Activated CD8-positive, alpha-beta T cell treated with anti-CD3 and anti-CD28 coated beads, Interleukin-2, amount 10 ng/mL, durations not matched to agents 7 days and 5 days (primary cell): ENCODE results near the gene HNRNPM. TPM values are rescaled to one million over a fixed set of nuclear protein-coding genes. Genes with fewer than 3 reads are reported as not detected.
A peak's percentile ranks its signal among the peaks of the same experiment; 100 is the strongest.
"Not testable (repeated sequence)": the region's sequence is repeated elsewhere in the genome, so short reads cannot be mapped to it uniquely, and the experiment has no call there.

Experiments used
- ATAC-seq: fragments of 150-1000 bp; cut with Tn5 transposase; one replicate; pipeline ENCODE4 v1.10.0; 2021; ENCODE audit warnings: moderate library complexity
- CTCF ChIA-PET: fragments of 350-600 bp; sonication (Branson Sonifier 250); formaldehyde crosslinking; loops from one replicate; lab custom pipeline; 2021; ENCODE audit warnings: antibody characterized with exemption; lab: Charles Lee
- POLR2A ChIA-PET: fragments of 350-600 bp; sonication (Branson Sonifier 250); formaldehyde crosslinking; loops from one replicate; lab custom pipeline; 2021; ENCODE audit warnings: antibody characterized with exemption; lab: Charles Lee
- DNase-seq: peaks from one replicate; pipeline ENCODE4 v3.0.0-alpha.2; 2020
- H3K27ac Mint-ChIP-seq: one replicate; pipeline ENCODE4 v1.8.0; 2021; ENCODE audit warnings: mild to moderate bottlenecking, mixed read lengths
- H3K27me3 Mint-ChIP-seq: one replicate; pipeline ENCODE4 v1.8.0; 2021; ENCODE audit warnings: low read depth, mixed read lengths
- H3K36me3 Mint-ChIP-seq: one replicate; pipeline ENCODE4 v1.8.0; 2021; ENCODE audit warnings: low read depth, mixed read lengths
- H3K4me1 Mint-ChIP-seq: one replicate; pipeline ENCODE4 v1.8.0; 2021; ENCODE audit warnings: low read depth, mixed read lengths
- H3K4me3 Mint-ChIP-seq: one replicate; pipeline ENCODE4 v1.8.0; 2021; ENCODE audit warnings: mild to moderate bottlenecking, mixed read lengths
- H3K9me3 Mint-ChIP-seq: one replicate; pipeline ENCODE4 v1.8.0; 2022; ENCODE audit warnings: mixed read lengths; ENCODE audit not compliant: insufficient read depth
- total RNA-seq, 2 experiments: library from RNA; stranded (reverse); gene quantifications; one replicate each; pipeline ENCODE4 v1.2.3, GENCODE V29; 2021

Gene HNRNPM
- total RNA-seq, 2 experiments from 2014 or later = 283 to 291 TPM

DNA sequence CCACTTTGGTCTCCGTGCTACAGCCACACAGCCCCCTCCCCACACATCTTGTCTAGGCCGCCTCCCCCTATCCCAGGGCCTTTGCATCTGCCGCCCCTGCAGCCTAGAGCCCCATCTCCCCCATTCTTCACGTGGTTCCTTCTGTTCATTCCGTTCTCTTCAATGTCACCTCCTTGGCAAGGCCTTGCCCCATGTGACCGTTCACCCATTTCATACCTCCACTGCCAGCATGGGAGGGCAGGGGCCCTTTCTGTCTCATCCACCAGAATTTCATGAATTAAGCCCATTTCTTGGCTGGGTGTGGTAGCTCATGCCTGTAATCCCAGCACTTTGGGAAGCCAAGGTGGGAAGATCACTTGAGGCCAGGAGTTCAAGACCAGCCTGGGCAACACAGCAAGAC is 15.7 kb upstream of the HNRNPM start:
- Mint-ChIP-seq H3K27me3 (no peaks in the 10 kb centered on the region), H3K4me3 (no peak overlapping the region), H3K9me3 (no peaks in the 10 kb centered on the region), H3K27ac (no peak overlapping the region), H3K4me1 (no peaks in the 10 kb centered on the region), H3K36me3 (no peaks in the 10 kb centered on the region)
- ChIA-PET CTCF (no interaction called here), POLR2A (no interaction called here)
- DNase-seq = no peak
- ATAC-seq = no peak

DNA sequence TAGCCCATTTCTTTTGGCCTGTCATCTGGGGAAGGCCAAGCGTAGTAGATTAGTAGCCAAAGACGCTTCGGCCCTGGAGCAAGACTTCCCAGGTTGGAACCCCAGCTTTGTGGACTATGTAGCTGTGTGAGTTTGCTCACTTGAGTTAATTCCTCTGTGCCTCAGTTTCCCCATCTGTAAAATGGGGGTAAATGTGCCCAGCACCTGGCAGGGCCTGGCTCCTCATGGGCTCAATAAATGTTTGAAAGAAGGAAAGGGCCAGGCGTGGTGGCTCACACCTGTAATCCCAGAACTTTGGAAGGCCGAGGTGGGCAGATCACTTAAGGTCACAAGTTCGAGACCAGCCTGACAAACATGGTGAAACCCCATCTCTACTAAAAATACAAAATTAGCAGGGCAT is 14.9 kb upstream of the HNRNPM start:
- H3K4me1 Mint-ChIP-seq = no peaks in the 10 kb centered on the region
- ATAC-seq = no peak
- no peak overlapping the region for H3K4me3 Mint-ChIP-seq
- no peaks in the 10 kb centered on the region for H3K27me3 Mint-ChIP-seq
- POLR2A ChIA-PET = no interaction called here
- no peaks in the 10 kb centered on the region for H3K9me3 Mint-ChIP-seq
- no peak for DNase-seq
- CTCF ChIA-PET = no interaction called here
- no peaks in the 10 kb centered on the region for H3K36me3 Mint-ChIP-seq
- H3K27ac Mint-ChIP-seq = no peak overlapping the region

DNA sequence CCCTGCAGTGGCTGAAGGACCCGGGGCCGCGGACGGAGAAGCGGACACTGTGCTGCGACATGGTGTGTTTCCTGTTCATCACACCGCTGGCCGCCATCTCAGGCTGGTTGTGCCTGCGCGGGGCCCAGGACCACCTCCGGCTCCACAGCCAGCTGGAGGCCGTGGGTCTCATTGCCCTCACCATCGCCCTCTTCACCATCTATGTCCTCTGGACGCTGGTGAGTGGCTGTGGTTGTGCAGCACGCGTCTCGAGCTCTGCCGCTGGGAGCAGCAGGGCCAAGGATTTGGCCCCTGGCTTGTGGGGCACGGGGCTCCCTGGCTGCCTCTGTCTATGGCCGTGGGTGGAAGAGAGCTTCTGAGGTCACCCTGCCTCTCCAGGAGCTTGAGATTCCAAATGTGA is 14.1 kb upstream of the HNRNPM start:
- H3K27me3 Mint-ChIP-seq = no peaks in the 10 kb centered on the region
- peaks cover 3% of the 10 kb centered on the region for H3K4me1 Mint-ChIP-seq
- H3K36me3 Mint-ChIP-seq = no peaks in the 10 kb centered on the region
- H3K27ac Mint-ChIP-seq = no peak overlapping the region
- ATAC-seq = no peak
- DNase-seq = no peak
- H3K4me3 Mint-ChIP-seq = no peak overlapping the region
- ChIA-PET CTCF (no interaction called here), POLR2A (no interaction called here)
- no peaks in the 10 kb centered on the region for H3K9me3 Mint-ChIP-seq

DNA sequence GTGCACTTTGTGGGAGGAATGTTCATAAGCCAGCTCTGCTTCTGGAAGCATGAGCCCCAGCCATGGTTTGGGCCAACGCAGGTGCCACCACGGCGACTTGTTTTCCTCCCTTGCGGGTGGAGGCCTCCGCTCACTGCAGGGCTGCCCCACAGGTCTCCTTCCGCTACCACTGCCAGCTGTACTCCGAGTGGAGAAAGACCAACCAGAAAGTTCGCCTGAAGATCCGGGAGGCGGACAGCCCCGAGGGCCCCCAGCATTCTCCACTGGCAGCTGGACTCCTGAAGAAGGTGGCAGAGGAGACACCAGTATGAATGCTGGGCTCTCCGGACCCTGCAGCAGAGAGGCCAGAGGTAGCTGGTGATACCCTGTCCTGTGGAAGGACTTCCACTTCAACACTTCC is 6.5 kb upstream of the HNRNPM start:
- POLR2A ChIA-PET = interaction anchor here (0.5 to 1.1 kb wide), 3 partner anchors 20 to 904 kb away, joined by 3 read pairs; no protein-coding TSS in a partner anchor

DNA sequence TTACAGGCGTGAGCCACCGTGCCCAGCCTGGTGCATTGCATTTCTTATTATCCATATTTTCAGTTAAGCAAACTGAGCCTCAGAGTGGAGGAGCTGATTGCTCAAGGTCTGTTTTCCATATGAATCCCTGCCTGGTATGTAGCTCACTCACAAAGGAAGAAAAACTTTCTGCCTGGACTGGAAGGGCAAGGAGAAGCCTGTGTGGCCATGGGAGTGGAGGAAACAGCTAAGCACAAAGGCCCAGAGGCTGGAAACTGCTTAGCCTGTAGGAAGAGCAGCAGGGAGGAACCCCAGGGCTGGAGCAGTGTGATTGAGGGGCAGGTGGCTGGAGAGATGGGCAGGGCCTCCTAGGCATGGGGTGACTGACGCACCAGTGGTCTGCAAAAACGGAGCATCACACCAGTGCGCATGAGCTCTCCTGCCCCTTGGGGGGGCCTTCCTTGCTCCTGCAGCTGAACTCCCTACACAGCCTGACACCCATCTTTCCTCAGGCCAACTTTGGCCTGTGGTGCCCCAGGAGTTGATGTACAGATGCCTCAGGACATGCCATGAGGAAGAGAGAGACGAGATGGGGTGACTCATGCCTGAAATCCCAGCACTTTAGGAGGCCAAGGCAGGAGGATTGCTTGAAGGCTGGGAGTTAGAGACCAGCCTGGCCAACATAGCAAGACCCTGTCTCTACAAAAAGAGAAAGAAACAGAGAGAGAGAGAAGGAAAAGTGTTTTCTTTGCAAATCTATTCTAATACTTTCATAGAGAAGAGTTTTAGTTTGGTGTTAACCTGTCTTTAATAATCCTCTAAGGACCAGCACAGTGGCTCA is 2.8 kb upstream of the HNRNPM start:
- DNase-seq (no peak), ATAC-seq (no peak)
- Mint-ChIP-seq H3K4me1 (peaks cover 19% of the 10 kb centered on the region), H3K27me3 (no peaks in the 10 kb centered on the region), H3K27ac (no peak overlapping the region), H3K36me3 (peaks cover 15% of the 10 kb centered on the region), H3K4me3 (no peak overlapping the region), H3K9me3 (no peaks in the 10 kb centered on the region)
- ChIA-PET CTCF (interaction anchor here (0.9 to 2.2 kb wide), 2 partner anchors 29 to 88 kb away, joined by 3 to 8 read pairs; partner anchors contain the start of gene MARCHF2), POLR2A (interaction anchor here (1.0 kb wide), 1 partner anchor 23 kb away, joined by 3 read pairs; no protein-coding TSS in a partner anchor)

More for the DNA sequence above, 6.5 kb upstream of the HNRNPM start:
- Mint-ChIP-seq H3K9me3 (no peaks in the 10 kb centered on the region), H3K27ac (no peak overlapping the region), H3K4me3 (no peak overlapping the region), H3K27me3 (no peaks in the 10 kb centered on the region), H3K36me3 (no peaks in the 10 kb centered on the region), H3K4me1 (peaks cover 6% of the 10 kb centered on the region)
- DNase-seq (no peak), ATAC-seq (no peak)
- CTCF ChIA-PET = interaction anchor here (0.7 to 1.3 kb wide), 2 partner anchors 9 to 27 kb away, joined by 3 read pairs; no protein-coding TSS in a partner anchor

DNA sequence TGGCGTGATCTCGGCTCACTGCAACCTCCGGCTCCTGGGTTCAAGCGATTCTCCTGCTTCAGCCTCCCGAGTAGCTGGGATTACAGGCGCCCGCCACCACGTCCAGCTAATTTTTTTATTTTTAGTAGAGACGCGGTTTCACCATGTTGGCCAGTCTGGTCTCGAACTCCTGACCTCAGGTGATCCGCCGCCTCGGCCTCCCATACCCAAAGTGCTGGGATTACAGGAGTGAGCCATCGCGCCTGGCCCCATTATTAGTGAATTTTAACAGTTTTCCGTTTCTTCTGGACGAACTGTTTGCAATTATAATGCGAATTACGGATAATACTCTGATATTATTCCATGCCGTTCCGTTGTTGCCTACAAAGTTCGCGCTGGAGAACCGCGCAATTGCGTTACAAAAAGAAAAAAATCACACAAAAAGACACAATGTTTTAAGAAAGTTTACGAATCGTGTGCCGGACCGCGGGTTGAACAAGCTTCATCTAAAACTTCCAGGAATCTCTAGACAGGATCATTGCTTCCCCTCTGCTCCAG is 567 bp upstream of the HNRNPM start:
- DNase-seq, H3K27me3 Mint-ChIP-seq, H3K9me3 Mint-ChIP-seq, ATAC-seq: not testable (repeated sequence)
- CTCF ChIA-PET = interaction anchor here (0.7 to 1.7 kb wide), 8 partner anchors 18 to 137 kb away, joined by 3 to 10 read pairs (median 3); partner anchors contain the start of genes MARCHF2 and MYO1F
- peak overlapping the region; percentile 82 for H3K4me3 Mint-ChIP-seq
- H3K36me3 Mint-ChIP-seq = peaks cover 31% of the 10 kb centered on the region
- POLR2A ChIA-PET = interaction anchor here (0.6 to 1.8 kb wide), 15 partner anchors 9 to 137 kb away, joined by 3 to 16 read pairs (median 4); partner anchors contain the start of genes MARCHF2 and ZNF414
- H3K4me1 Mint-ChIP-seq = peaks cover 36% of the 10 kb centered on the region
- H3K27ac Mint-ChIP-seq = peak overlapping the region; percentile 92

DNA sequence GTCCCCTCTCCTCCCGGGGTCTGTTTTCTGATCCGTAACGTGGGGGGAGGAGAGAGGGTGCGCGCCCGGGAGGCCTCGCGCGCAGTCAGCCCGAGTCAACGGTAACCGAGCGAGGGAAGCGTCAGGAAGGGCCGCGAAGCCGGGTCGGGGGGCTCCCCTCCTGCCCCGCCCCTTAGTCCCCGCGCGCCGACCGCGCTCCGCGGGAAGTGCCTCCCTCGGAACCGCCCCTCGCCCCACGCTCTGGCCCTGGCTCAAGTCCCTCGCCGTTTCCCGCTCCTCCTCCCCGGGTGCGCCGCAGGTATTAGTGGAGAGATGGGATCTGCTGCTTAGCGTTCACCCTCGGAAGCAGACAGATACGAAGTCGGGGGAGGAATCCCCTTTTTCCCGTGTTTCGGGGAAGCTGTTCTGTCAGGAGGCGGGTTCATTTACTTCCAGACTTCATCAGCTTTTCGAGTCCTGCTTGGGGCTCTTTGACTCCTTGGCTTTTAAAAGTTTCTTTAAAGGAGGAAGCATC is 770 bp downstream of the HNRNPM start:
- H3K36me3 Mint-ChIP-seq = peaks cover 33% of the 10 kb centered on the region
- ATAC-seq = peak; percentile 27
- no peaks in the 10 kb centered on the region for H3K27me3 Mint-ChIP-seq
- H3K9me3 Mint-ChIP-seq = no peaks in the 10 kb centered on the region
- POLR2A ChIA-PET = interaction anchor here (0.6 to 1.8 kb wide), 10 partner anchors 8 to 125 kb away, joined by 3 to 6 read pairs (median 4); partner anchors contain the start of gene ZNF414
- peak overlapping the region; percentile 94 for H3K4me3 Mint-ChIP-seq
- DNase-seq = peak; percentile 55
- CTCF ChIA-PET = interaction anchor here (0.8 to 1.8 kb wide), 5 partner anchors 12 to 136 kb away, joined by 3 to 6 read pairs (median 6); no protein-coding TSS in a partner anchor
- peak overlapping the region; percentile 88 for H3K27ac Mint-ChIP-seq
- H3K4me1 Mint-ChIP-seq = peaks cover 45% of the 10 kb centered on the region

DNA sequence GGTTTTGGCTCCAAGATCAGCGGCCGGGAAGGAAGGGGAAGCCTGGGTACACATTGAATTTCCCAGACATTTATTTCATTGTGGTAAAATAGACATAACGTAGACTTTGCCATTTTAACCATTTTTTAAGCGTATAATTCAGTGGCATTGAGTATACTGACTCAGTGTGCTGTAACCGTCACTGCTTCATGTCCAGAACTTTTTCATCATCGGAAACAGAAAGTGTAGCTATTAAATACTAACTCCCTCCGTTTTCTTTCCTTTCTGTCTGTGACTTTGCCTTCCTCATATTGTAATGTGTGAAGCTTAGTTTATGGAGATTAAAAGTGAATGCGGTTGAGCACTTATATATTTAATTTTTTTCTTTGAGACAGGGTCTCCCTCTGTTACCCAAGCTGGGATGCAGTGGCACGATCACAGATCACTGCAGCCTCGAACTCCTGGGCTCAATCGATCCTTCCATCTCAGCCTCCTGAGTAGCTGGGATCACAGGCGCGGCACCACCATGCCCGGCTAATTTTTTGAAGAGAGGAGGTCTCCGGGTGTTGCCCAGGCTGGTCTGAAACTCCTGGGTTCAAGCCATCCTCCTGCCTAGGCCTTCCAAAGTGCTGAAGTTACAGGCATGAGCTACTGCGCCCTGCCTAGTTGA is 1.4 kb downstream of the HNRNPM start:
- POLR2A ChIA-PET = interaction anchor here (0.6 to 1.7 kb wide), 7 partner anchors 9 to 864 kb away, joined by 3 to 6 read pairs (median 3); partner anchors contain the start of gene ZNF414
- Mint-ChIP-seq H3K4me3 (peak overlapping the region; percentile 94), H3K4me1 (peaks cover 47% of the 10 kb centered on the region), H3K9me3 (no peaks in the 10 kb centered on the region), H3K27ac (peak overlapping the region; percentile 88), H3K27me3 (no peaks in the 10 kb centered on the region), H3K36me3 (peaks cover 35% of the 10 kb centered on the region)
- CTCF ChIA-PET = interaction anchor here (0.8 to 4.0 kb wide), 9 partner anchors 8 to 132 kb away, joined by 3 to 15 read pairs (median 4); partner anchors contain the start of gene MARCHF2
- no peak for DNase-seq
- no peak for ATAC-seq

DNA sequence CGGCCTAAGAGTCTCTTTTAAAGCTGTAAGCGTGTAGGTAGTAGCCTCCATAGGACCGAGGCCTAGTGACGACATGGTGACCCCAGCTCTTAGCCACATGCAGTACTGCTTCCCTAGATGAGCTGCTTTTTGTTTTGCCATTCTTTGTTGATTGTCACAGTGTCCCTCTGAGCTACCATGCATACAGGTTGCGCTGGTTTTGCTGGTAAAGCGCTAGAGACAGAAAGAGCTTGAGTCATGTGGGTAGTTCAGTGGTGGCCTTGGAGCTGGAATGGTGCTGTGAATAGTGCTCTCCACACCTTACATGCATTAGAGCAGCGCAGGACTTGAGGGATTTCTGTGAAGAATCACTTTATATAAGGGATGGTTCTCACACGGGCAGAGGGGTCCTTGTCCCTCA is 5.1 kb downstream of the HNRNPM start:
- ChIA-PET CTCF (interaction anchor here (0.7 to 4.0 kb wide), 8 partner anchors 8 to 128 kb away, joined by 3 to 18 read pairs (median 6); partner anchors contain the start of gene MARCHF2), POLR2A (interaction anchor here (1.1 to 2.0 kb wide), 4 partner anchors 8 to 128 kb away, joined by 4 read pairs; partner anchors contain the start of gene RPS28)
- H3K27ac Mint-ChIP-seq = no peak overlapping the region
- H3K27me3 Mint-ChIP-seq = no peaks in the 10 kb centered on the region
- DNase-seq (no peak), ATAC-seq (no peak)
- peaks cover 69% of the 10 kb centered on the region for H3K4me1 Mint-ChIP-seq
- no peak overlapping the region for H3K4me3 Mint-ChIP-seq
- H3K9me3 Mint-ChIP-seq = no peaks in the 10 kb centered on the region
- H3K36me3 Mint-ChIP-seq = peaks cover 53% of the 10 kb centered on the region

DNA sequence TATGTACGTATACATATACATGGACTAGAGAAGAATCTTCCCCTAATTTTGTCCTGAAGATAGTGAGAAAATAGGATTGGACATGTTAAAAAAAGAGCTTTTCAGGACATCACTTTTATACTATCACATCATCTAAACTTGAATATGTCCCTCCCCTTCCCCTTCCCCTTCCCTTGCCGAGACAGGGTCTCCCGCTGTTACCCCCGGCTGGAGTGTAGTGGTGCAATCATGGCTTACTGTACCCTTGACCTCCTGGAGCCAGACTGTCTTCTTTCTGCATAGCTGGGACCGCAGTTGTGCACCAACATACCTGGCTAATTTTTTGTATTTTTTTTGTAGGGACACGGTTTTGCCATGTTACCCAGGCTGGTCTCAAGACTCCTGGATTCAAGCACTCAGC is 6.6 kb downstream of the HNRNPM start:
- POLR2A ChIA-PET = interaction anchor here (1.2 to 2.0 kb wide), 2 partner anchors 12 to 13 kb away, joined by 3 to 4 read pairs; no protein-coding TSS in a partner anchor
- ATAC-seq = no peak
- Mint-ChIP-seq H3K4me3 (no peak overlapping the region), H3K9me3 (no peaks in the 10 kb centered on the region), H3K36me3 (peaks cover 58% of the 10 kb centered on the region), H3K4me1 (peaks cover 74% of the 10 kb centered on the region), H3K27me3 (no peaks in the 10 kb centered on the region), H3K27ac (peak overlapping the region; percentile 39)
- CTCF ChIA-PET = interaction anchor here (0.6 to 1.8 kb wide), 7 partner anchors 36 to 136 kb away, joined by 3 to 6 read pairs (median 3); partner anchors contain the start of genes MARCHF2 and MYO1F
- no peak for DNase-seq

DNA sequence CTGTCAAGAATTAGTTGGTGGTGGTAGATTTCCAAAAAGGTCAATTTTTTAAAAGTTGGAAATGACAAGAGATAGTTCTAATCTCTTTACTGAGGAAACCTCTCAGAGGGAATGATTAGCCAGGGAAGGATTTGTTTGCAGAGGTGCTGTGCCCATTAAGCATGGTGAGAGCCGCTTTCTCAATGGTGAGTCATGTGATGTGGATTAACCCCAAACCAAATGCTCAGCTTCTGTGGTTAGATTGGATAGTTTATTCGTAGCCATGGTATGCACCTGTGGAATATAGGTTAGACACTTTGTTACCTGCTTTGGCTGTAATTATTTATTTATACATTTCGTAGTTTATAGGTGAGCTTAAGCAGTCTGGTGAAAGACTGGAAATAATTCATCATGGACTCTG is 7.1 kb downstream of the HNRNPM start:
- Mint-ChIP-seq H3K9me3 (no peaks in the 10 kb centered on the region), H3K4me3 (no peak overlapping the region), H3K36me3 (peaks cover 58% of the 10 kb centered on the region), H3K27me3 (no peaks in the 10 kb centered on the region), H3K4me1 (peaks cover 74% of the 10 kb centered on the region), H3K27ac (peak overlapping the region; percentile 39)
- POLR2A ChIA-PET = interaction anchor here (1.2 kb wide), 1 partner anchor 11 kb away, joined by 3 read pairs; no protein-coding TSS in a partner anchor
- CTCF ChIA-PET = interaction anchor here (1.0 to 1.8 kb wide), 6 partner anchors 35 to 136 kb away, joined by 3 to 6 read pairs (median 3); partner anchors contain the start of gene MYO1F
- ATAC-seq (peak; percentile 46), DNase-seq (no peak)
